NCI-H1436 treated with DMSO at 0.1 percent for 48 hours (cell line): Measurements from ENCODE around the gene LCLAT1.
"Not testable (repeated sequence)": the region's sequence is repeated elsewhere in the genome, so short reads cannot be mapped to it uniquely, and the experiment has no call there.

Source experiments
- DNase-seq: peaks from one replicate; lab custom pipeline; 2025; lab: John Stamatoyannopoulos, UW

LCLAT1 gene

DNA sequence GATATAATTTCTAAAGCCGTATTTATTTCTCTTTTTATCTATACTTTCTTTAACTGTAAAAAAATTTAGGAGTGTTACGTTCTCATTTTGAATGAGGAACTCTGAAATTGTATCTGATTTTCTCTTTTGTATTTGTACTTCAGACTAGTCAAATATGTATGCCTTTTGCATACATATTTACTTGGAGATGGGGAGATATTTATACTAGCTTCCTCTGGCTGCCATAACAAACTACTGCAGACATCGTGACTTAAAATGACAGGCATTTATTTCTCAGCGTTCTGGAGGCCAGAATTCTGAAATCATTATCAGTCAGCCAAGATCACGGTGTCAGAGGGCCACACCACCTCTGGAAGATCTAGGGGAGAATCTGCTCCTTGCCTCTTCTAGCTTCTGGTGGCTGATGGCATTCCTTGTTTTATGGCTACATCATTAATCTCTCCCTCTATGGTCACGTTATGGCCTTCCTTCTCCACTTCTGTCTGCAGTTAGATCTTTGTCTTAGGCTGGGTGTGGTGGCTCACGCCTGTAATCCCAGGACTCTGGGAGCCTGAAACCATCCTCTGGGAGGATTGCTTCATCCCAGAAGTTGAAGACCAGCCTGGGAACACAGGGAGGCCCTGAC is 8.2 kb downstream of the LCLAT1 start:
- no peak for DNase-seq

DNA sequence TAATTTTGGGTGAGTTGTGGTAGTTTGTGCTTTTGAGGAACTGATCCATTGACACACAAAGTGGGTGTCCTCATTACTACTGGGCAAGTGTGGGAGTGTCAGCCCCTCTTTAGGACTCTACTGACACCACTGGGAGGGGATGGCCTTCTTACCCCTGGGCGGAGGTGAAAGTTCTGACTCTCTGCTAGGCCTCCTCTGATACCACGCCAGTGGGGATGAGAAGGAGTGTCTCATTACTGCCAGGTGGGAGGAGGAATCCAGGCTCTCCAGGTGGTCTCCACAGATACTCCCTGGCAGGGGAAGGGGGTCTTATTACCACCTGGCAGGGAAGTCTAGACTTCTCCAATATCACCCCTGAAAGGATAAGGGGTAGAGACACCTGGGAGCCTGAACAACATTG is 9.1 kb downstream of the LCLAT1 start:
- no peak for DNase-seq

DNA sequence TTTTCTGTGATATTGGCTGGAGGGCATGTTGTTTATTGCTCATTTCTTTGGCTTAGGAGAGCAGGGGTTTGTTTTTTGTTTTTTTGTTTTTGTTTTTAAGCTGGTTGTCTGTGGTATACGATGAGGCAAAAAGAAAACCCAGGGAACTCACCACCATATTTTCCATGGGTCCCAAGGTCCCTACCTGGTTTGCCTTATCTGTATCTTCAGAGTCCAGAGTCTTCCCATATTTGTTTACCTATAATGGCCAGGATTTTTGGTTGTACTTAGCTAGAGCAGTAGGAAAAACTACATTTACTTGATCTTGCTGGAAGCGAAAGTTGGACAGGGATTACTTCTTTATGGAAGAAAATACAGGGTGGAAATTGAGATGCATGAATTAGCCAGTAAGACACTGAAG is 9.5 kb downstream of the LCLAT1 start:
- no peak for DNase-seq

DNA sequence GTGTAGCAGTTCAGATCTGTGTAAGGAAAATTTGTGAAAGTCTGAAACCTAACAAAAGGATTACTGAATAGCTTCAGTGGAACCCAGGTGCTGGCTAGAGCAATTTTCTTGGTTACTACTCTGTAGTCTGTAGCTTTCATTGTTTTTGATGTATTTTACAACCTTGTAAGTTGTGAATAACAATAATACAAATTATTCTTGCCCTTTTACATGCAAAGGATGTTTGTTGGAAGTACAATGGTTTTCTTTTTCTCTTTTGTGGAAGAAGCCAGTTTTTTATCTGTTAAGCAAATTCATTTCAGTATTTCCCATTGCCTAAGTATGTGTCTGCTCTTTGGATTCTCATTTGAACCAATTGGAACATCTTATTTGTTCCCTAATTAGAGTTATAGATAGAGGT is 10.2 kb downstream of the LCLAT1 start:
- no peak for DNase-seq

DNA sequence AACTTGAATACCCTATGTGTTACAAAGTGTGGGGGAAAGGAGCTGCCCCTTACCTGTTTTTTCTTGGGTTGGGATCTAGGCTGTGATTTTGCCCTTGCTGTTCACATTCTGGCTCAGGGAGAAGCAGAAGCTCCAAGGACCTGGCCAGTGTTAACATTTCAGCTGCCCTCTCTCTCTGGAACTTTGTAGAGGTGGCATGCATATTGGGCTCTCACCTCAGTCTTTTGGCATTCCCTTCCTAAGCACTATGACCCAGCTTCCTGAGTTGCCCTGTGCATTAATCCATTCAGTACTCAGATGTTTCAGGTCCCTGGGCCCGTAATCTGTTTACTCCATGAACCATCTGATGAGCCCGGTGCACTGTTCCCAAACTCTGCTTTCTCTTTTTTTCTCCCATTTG is 12.1 kb downstream of the LCLAT1 start:
- no peak for DNase-seq

DNA sequence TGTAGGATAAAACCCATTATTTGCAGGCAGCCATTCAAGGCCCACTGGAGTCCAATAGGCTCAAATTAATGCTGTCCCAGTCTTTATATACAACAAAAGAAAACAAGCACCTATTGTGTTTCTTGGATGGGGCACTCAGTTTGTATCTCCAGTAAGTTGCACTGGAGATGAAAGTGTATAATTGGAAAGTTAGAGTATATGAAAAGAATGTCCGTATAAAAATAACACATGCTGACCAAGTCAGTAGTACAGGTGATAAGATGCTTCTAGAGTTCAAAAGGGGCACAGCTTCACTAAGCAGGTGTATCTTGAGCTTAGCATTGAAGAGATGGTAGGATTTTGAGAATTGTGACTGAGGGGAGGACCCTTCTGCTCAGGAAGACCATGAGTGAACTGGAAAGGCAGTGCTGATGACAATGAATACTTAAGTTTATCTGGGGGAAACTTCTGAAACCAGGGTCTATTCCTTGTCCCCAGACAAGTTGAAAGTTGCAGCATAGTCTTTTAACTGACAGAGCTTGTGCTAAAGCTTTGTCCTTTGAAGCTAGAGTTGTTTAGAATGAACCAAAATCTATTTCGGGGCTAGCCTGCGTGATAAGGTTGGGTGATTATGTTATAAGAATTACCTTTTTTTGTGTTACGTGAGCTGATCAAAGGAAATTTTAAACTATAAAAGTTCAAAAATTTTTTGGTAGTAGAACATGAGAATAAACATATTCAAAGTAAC is 15.2 kb downstream of the LCLAT1 start:
- DNase-seq, result no peak

DNA sequence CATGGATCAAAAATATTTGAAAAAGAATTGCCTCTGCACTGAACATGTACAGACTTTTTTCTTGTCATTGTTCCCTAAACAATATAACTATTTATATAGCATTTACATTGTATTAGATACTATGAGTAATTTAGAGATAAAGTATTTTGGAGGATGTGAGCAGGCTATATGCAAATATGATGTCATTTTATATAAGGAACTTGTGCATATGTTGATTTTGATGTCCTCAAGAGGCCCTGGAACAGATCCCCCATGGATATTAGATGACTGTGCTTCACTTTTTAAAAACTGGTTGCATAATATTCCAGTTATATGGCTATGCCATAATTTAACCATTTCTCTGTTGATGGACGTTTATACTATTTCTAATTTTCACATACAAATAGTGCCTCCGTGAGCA is 16.5 kb downstream of the LCLAT1 start:
- DNase-seq, result no peak

DNA sequence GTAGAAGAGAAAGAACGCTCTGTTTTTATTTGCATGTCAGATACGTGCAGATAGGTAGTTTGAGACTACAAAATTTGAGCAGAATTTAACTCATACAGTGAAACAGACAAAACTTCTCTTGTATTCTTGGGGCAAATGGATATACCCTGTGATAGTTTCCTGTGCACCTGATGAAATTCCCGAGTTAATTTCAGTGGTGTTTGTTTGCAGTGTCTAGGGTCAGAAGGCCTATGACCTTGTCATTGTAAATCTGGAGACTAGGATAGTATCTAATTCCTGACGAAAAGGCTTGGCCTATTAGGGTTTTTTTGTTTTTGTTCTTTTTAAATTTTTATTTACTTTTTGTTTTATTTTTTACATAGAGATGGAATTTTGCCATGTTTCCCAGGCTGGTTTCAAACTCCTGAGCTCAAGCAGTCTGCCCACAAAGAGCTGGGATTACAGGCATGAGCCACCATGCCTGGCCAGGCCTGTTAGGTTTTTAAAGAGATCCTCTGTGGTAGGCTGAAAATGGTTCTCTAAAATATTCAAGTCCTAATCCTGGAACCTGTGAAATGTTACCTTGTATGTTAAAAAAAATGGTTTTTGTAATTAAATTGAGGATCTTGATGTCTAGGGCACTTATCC is 17.6 kb downstream of the LCLAT1 start:
- DNase-seq, result no peak

DNA sequence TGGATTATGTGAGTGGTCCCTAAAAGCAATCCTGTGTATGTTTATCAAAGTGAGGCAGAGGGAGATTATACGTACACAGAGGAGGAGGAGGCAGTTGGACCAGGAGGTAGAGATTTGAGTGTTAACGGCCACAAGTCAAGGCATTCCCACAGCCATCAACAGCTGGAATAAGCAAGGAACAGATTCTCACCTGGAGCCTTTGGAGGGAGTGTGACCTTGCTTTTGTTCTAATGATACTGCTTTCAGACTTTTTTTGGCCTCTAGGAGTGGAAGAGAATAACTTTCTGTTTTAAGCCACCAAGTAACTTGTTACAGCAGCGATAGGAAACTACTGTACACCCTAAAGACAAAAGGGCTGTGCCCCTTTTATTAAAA is 18.1 kb downstream of the LCLAT1 start:
- no peak for DNase-seq

DNA sequence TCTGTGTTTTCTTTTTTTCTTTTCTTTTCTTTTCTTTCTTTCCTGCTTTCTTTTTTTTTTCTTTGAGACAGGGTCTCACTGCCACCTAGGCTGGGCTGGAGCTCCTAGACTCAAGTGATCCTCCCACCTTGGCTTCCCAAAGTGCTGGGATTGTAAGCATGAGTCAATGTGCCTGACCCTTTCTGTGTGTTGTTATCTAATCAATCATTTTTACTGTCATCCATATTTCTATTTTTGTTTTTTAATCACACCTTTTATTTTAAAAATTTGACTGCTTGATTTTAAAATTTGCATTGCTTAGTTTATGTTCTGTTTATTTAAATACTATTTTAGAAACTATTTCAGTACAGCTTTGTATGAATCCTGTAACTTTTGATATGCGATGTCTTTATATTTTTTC is 19.2 kb downstream of the LCLAT1 start:
- DNase-seq, result no peak

DNA sequence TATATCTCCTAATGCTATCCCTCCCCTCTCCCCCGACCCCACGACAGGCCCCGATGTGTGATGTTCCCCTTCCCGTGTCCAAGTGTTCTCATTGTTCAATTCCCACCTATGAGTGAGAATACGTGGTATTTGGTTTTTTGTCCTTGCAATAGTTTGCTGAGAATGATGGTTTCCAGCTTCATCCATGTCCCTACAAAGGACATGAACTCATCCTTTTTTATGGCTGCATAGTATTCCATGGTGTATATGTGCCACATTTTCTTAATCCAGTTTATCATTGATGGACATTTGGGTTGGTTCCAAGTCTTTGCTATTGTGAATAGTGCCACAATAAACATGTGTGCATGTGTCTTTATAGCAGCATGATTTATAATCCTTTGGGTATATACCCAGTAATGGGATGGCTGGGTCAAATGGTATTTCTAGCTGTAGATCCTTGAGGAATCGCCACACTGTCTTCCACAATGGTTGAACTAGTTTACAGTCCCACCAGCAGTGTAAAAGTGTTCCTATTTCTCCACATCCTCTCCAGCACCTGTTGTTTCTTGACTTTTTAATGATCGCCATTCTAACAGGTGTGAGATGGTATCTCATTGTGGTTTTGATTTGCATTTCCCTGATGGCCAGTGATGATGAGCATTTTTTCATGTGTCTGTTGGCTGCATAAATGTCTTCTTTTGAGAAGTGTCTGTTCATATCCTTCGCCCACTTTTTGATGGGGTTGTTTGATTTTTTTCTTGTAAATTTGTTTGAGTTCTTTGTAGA is 20.2 kb downstream of the LCLAT1 start:
- DNase-seq, result not testable (repeated sequence)

DNA sequence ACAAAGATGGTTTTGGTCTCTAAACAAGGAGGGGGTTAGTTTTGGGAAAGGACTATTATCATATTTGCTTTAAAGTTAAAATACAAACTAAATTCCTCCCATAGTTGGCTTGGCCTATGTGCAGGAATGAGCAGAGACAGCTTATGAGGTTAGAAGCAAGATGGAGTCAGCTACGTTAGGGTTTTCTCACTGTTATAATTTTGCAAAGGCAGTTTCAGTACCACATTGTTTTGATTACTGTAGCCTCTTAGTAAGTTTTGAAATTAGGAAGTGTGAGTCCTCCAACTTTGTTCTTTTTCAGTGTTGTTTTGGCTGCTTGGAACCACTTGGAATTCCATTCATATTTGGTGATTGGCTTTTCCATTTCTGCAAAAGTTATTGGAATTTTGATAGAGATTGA is 23.4 kb downstream of the LCLAT1 start:
- no peak for DNase-seq

DNA sequence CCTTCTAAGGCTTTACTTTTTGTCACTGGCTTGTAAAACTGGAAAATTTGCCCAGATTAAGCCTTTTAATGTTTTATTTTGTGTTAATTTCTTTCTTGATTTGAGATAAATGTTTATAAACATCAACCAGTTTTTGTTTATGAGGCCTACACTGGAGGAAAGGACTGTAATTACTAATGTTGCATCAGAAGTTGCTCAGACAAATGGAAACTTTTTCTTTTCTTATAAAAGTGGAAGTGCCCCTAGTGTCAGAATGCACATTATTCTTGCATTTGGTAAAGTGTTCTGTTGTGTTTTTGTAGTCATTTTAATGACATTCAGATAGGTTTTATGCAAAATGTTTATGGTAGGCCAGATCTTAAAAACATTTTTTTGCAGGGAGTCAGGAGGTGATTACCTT is 25.3 kb downstream of the LCLAT1 start:
- DNase-seq, result no peak

DNA sequence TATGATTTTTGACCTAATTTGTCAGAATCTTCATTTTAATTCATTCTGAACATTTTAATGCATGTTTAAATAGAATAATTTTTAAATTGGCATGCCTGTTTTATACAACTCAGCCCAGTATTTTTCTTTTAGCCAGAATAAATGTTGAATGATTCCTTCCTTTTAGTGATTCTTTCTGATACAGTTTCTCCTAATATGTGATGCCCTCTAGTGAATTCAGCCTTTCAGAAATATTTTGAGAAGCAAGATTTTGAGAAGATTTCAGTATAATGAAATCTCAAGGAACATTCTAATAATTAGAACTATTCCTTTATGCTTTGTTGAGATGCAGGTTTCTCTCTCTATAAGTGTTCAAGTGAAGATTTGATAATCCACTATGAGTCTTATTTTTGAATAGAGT is 28.5 kb downstream of the LCLAT1 start:
- no peak for DNase-seq

DNA sequence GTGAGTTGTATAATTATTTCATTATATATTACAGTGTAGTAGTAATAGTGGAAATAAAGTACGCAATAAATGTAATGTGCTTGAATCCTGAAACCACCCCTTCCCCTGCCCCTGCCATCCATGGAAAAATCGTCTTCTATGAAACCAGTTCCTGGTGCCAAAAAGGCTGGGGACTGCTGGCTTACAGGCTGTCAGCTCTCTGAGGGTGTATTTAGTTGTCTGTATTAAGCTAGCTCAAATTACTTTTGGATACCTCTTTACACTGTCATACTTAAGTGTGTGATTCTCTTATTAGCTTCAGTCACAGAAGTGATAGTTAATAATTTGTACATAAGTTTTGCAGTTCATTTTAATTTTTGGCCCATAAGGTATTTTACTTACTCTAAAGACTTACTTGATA is 29.6 kb downstream of the LCLAT1 start:
- no peak for DNase-seq

DNA sequence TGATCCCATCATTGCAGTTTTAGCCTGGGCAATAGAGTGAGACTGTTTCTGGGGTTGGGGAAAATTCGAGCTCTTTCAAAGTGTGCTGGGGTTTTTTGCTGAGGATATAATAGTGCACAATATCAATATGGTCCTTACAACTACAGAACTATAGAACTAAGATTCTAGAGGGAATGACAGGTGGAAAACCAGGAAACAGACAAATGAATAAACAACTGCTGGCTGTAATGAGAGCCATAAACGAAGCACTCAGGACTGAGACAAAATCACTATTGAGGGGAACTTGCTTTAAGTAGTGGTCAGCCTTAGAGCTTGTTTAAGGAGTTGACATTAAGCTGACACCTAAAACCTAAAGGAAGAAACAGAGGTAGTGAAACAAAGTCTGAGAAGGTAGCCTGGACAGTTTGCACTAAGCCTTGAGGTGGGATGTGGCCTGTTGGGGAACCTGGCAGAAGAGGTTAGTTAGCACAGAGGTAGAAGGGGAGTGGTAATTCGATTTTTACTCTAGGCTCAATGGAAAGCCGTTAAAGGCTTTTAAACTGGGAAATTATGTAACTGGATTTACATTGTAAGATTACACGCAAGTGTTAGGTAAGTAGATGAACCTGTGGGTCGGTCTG is 33.8 kb downstream of the LCLAT1 start:
- no peak for DNase-seq

DNA sequence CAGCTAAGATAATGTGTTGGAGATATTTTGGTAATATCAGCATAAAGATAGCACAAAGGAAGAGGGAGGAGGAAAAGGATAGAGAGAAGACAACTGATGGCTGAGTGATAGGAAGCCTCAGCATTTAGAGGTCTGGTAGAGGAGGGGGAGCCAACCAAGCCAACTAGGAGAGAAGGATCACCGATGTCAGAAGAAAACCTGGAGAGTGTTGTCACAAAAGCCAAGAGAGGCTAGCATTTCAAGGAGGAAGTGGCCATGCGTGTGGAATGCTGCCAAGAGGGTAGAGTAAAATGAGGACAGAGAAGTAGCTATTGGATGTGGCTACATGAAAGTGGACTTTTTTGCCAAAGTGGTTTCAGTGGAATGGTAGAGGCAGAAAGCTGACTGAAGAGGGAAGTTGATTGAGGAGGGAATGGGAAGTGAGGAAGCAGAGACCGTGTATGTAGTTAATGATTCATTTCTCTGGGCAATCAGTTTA is 34.3 kb downstream of the LCLAT1 start:
- DNase-seq, result no peak

DNA sequence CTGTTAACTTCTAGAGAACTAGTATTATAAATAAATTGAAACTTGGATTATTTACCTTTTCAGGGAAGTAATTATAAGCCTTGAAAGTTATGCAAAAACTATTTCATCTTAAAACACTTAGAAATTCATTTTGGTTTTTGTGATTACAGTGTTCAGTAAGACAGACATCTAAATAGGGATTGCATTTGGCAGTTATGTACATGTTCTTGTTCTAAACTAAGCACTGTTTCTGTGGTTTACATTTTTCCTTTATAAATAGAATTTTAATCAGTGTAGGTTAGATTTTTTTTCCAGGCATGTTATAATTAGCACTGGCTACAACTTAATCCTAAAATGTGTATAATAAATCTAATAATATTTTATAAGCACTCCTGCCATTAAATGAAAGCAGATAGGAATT is 35.0 kb downstream of the LCLAT1 start:
- no peak for DNase-seq

DNA sequence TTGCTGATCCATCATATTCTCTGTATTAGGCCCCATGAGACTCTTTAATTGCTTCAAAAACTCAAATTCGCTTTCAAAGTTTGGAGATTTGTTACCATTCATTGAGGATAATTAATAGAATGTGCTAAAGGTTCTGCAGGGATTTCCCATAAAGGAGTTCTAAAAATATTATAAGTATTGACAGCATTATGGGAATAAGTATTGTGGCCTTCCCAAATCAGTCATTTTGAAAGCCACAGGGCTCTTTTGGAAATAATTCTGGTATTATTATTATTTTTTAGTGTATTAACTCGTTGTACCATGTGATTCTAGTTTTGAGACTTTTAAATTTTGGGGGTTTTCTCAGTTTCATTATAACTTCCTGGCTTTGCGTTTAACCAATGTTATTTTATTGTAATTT is 37.1 kb downstream of the LCLAT1 start:
- no peak for DNase-seq

DNA sequence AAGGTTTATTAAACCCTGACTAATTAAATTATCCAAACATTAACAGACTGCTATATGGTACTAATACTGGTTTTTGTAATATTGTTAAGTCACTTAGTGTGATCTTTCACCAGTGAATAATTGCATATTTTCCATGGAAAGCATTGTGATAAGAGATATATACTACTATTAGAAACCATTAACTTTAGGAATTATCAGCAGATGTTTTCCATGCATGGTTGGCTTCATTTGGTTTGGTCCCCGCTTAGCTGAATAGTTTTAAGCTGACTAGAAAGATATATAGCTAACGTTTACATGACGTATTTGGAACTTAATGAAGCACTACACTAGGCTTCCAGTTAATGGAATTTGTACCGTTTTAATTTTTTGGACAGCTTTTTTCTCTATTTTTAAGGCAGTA is 37.9 kb downstream of the LCLAT1 start:
- no peak for DNase-seq

DNA sequence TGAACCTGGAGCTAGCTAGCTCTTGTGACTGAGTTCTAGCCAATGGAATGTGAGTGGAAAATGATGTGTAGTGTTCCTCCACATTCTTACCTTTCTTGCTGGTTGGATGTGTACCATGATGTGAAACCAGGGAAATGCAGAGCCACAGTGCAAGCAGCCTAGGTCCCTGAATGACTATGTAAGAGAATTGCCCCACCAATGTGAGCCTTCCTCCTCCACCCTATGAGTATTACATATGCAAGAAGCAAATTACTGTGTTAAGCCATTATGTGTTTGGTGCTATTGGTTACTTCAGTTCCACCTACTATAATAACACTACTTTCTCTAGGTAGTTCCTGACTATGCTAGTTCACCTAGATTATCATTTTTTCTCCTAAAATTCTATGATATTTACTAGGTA is 39.6 kb downstream of the LCLAT1 start:
- DNase-seq, result no peak

DNA sequence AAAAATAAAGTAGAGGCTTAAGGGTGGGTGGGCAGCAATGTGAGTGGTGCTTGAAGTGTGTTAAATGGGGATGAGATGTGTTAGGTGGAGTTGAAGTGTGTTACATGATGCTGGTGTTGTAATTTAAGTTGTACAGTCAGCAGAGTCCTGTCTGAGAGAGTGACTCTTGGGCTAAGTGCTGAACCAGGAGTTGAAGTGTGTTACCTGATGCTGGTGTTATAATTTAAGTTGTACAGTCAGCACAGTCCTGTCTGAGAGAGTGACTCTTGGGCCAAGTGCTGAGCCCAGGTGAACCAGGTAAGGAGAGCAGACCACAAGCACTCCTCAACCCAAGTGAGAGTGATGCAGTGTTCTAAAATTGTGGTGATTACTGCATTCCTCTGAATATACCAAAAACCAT is 40.6 kb downstream of the LCLAT1 start:
- no peak for DNase-seq
